Esophagus muscularis mucosa (tissue), 3 donors: Measurements from ENCODE around the gene PDE4A.

ENCODE experiments used
- EP300 ChIP-seq: sonication (generic); formaldehyde crosslinking; IDR thresholded peaks from one replicate; pipeline ENCODE4 v1.6.1; 2017; ENCODE audit warnings: antibody characterized with exemption
- POLR2AphosphoS5 ChIP-seq, 2 donors: sonication (generic); formaldehyde crosslinking; IDR thresholded peaks; one replicate each; pipeline ENCODE4 v1.6.1; 2017; ENCODE audit warnings: antibody characterized with exemption in 2 of 2

GRCh38 chr19:10419200-10419645 lies 1.1 kb upstream of the PDE4A start:
- TF ChIP-seq EP300 (no peak), POLR2AphosphoS5 (IDR thresholded peaks at IDR 0.05) (no peak)
